GM23338 (cell line): Measurements from ENCODE around the gene ERI3. TPM values are rescaled to one million over a fixed set of nuclear protein-coding genes. Genes with fewer than 3 reads are reported as not detected.

Experiments
- ATAC-seq: fragments of 200-7000 bp; cut with Tn5 transposase; 3 replicates; pipeline ENCODE4 v1.9.1; 2020
- DNase-seq: peaks from one replicate; pipeline ENCODE4 v3.0.0-alpha.2; 2015; ENCODE audit warnings: low spot score
- H2AFZ ChIP-seq: fragments of 200-600 bp; sonication (generic); 2 replicates; pipeline ENCODE4 v1.8.0; 2016; ENCODE audit warnings: antibody characterized with exemption, mild to moderate bottlenecking, moderate library complexity
- H3F3A ChIP-seq: fragments of 200-600 bp; sonication (generic); replicated peaks from 2 replicates; pipeline ENCODE4 v1.8.0; 2017; ENCODE audit warnings: antibody characterized with exemption, mixed run types, low read depth
- H3K27ac ChIP-seq: fragments of 200-600 bp; sonication (generic); 2 replicates; pipeline ENCODE4 v1.6.1; 2016; ENCODE audit warnings: low read depth
- H3K27me3 ChIP-seq: fragments of 200-600 bp; sonication (generic); 2 replicates; pipeline ENCODE4 v1.8.0; 2016; ENCODE audit warnings: mild to moderate bottlenecking, mixed run types, moderate library complexity; ENCODE audit not compliant: insufficient read depth
- H3K36me3 ChIP-seq: fragments of 200-600 bp; sonication (generic); 2 replicates; pipeline ENCODE4 v1.8.0; 2016; ENCODE audit warnings: mild to moderate bottlenecking; ENCODE audit not compliant: insufficient read depth
- H3K4me1 ChIP-seq: fragments of 200-600 bp; sonication (generic); 2 replicates; pipeline ENCODE4 v1.8.0; 2016; ENCODE audit warnings: mild to moderate bottlenecking, moderate library complexity; ENCODE audit not compliant: insufficient read depth
- H3K4me2 ChIP-seq: fragments of 200-600 bp; sonication (generic); 2 replicates; pipeline ENCODE4 v1.7.1; 2017; ENCODE audit warnings: mixed run types
- H3K4me3 ChIP-seq: fragments of 200-600 bp; sonication (generic); 2 replicates; pipeline ENCODE4 v1.6.1; 2016; ENCODE audit warnings: mixed run types
- H3K79me2 ChIP-seq: fragments of 200-600 bp; sonication (generic); replicated peaks from 2 replicates; pipeline ENCODE4 v1.8.0; 2017; ENCODE audit warnings: mild to moderate bottlenecking; ENCODE audit not compliant: insufficient read depth
- H3K9me2 ChIP-seq: fragments of 200-600 bp; sonication (generic); 2 replicates; pipeline ENCODE4 v1.8.0; 2017; ENCODE audit not compliant: insufficient read depth
- H4K20me1 ChIP-seq: fragments of 200-600 bp; sonication (generic); replicated peaks from 2 replicates; pipeline ENCODE4 v1.8.0; 2017; ENCODE audit warnings: mild to moderate bottlenecking; ENCODE audit not compliant: insufficient read depth
- H3K27ac Mint-ChIP-seq: 2 replicates; pipeline ENCODE4 v1.8.0; 2020; ENCODE audit warnings: inconsistent platforms, mild to moderate bottlenecking, moderate library complexity, mixed read lengths
- H3K27me3 Mint-ChIP-seq: 3 replicates; pipeline ENCODE4 v1.8.0; 2022; ENCODE audit warnings: low read depth, mild to moderate bottlenecking, moderate library complexity, mixed read lengths, inconsistent platforms; ENCODE audit not compliant: insufficient read depth, poor library complexity
- H3K36me3 Mint-ChIP-seq: 3 replicates; pipeline ENCODE4 v1.8.0; 2021; ENCODE audit warnings: low read depth, mild to moderate bottlenecking, inconsistent platforms, moderate library complexity, mixed read lengths
- H3K4me1 Mint-ChIP-seq: 3 replicates; pipeline ENCODE4 v1.8.0; 2020; ENCODE audit warnings: mild to moderate bottlenecking, inconsistent platforms, mixed read lengths
- H3K4me3 Mint-ChIP-seq: 3 replicates; pipeline ENCODE4 v1.8.0; 2021; ENCODE audit warnings: moderate library complexity, mild to moderate bottlenecking, inconsistent platforms, mixed read lengths
- H3K9me3 Mint-ChIP-seq: 3 replicates; pipeline ENCODE4 v1.8.0; 2020; ENCODE audit warnings: moderate library complexity, mild to moderate bottlenecking, inconsistent platforms, mixed read lengths
- CTCF ChIP-seq, 2 experiments: fragments of 200-600 bp in 1 of 2; sonication (generic) in 1 of 2; conservative IDR thresholded peaks; 2 replicates each; pipeline versions ENCODE4 v1.5.1 to v1.6.1; 2016 to 2017; ENCODE audit warnings: antibody characterized with exemption in 2 of 2, low read depth in 2 of 2, mild to moderate bottlenecking in 2 of 2, moderate library complexity in 1 of 2
- ETS1 ChIP-seq: IDR thresholded peaks from 2 replicates; pipeline ENCODE4 v1.6.1; 2016; ENCODE audit warnings: antibody characterized with exemption
- JUNB ChIP-seq: IDR thresholded peaks from one replicate; pipeline ENCODE4 v1.6.1; 2016; ENCODE audit warnings: antibody characterized with exemption; ENCODE audit not compliant: unreplicated experiment
- NANOG ChIP-seq: IDR thresholded peaks from 2 replicates; pipeline ENCODE4 v1.6.1; 2016; ENCODE audit warnings: antibody characterized with exemption, borderline replicate concordance
- REST ChIP-seq: IDR thresholded peaks from one replicate; pipeline ENCODE4 v1.6.1; 2018; ENCODE audit warnings: antibody characterized with exemption; ENCODE audit not compliant: unreplicated experiment
- STAT1 ChIP-seq: IDR thresholded peaks from one replicate; pipeline ENCODE4 v1.6.1; 2016; ENCODE audit warnings: antibody characterized with exemption; ENCODE audit not compliant: unreplicated experiment
- ZNF114 ChIP-seq: fragments of 250-450 bp; sonication (Bioruptor Pico); IDR thresholded peaks from 2 replicates; pipeline ENCODE4 v1.5.0; 2020; ENCODE audit warnings: mild to moderate bottlenecking, moderate library complexity
- polyA plus RNA-seq: library from polyadenylated mRNA; unstranded; fragments of >200 nt; fragmentation: Nextera tagmentation; extraction: Ambion mirVana; gene quantifications from 2 replicates; pipeline ENCODE4 v1.2.1, GENCODE V29; 2016
- total RNA-seq: library from RNA; depleted of rRNA; stranded (reverse); fragments of >200 nt; shearing (Covaris generic); gene quantifications from 2 replicates; pipeline ENCODE4 v1.2.3, GENCODE V29; 2014

The ERI3 gene
- total and polyA plus RNA-seq, 2 experiments from 2014 or later: 63.0 to 70.1 TPM

- TF ChIP-seq CTCF (conservative IDR thresholded peaks at IDR 0.05; ENCODE audit: low read depth in 2 of 2): no peak
- TF ChIP-seq NANOG: no peak
- TF ChIP-seq REST: no peak
- TF ChIP-seq ZNF114 (CRISPR knock-in tag): no peak
- no peak for TF ChIP-seq STAT1
Observed at GRCh38 chr1:44233593-44233992, 121.5 kb downstream of the ERI3 start (continued).

- Mint-ChIP-seq H3K4me1 (no peaks in the 10 kb centered on the region), H3K27ac (no peak overlapping the region), H3K4me3 (no peak overlapping the region; the same call in 2 of the 3 replicates), H3K9me3 (peaks cover 24% of the 10 kb centered on the region), H3K36me3 (peaks cover 53% of the 10 kb centered on the region), H3K27me3 (peaks cover 1% of the 10 kb centered on the region)
- Histone ChIP-seq H3K4me3 (no peak overlapping the region), H3K4me1 (no peaks in the 10 kb centered on the region), H3K27me3 (no peaks in the 10 kb centered on the region), H3K9me2 (no peaks in the 10 kb centered on the region), H2AFZ (no peak overlapping the region), H4K20me1 (no peaks in the 10 kb centered on the region), H3F3A (no peaks in the 10 kb centered on the region), H3K36me3 (no peaks in the 10 kb centered on the region), H3K4me2 (no peak overlapping the region), H3K79me2 (no peaks in the 10 kb centered on the region), H3K27ac (no peak overlapping the region)
- DNase-seq (no peak), ATAC-seq (no peak)
- TF ChIP-seq ETS1 (no peak), JUNB (no peak)
Observed at GRCh38 chr1:44230796-44231195, 124.3 kb downstream of the ERI3 start.
